CD4-positive, alpha-beta memory T cell (primary cell): ENCODE data around the gene GABARAPL2. TPM values are rescaled to one million over a fixed set of nuclear protein-coding genes. Genes with fewer than 3 reads are reported as not detected.

Experiments
- CTCF ChIA-PET: fragments of 350-600 bp; sonication (Branson Sonifier 250); formaldehyde crosslinking; loops from one replicate; lab custom pipeline; 2021; ENCODE audit warnings: inconsistent platforms; ENCODE audit not compliant: partially characterized antibody; lab: Charles Lee
- POLR2A ChIA-PET: fragments of 350-600 bp; sonication (Branson Sonifier 250); formaldehyde crosslinking; loops from one replicate; lab custom pipeline; 2021; ENCODE audit not compliant: partially characterized antibody; lab: Charles Lee
- DNase-seq, 5 donors: peaks; one replicate each; pipeline versions ENCODE4 v3.0.0 to v3.0.0-alpha.2; 2020 to 2022; ENCODE audit warnings: mixed read lengths in 1 of 5
- H3K27ac ChIP-seq: one replicate; pipeline ENCODE4 v1.7.0; 2013; ENCODE audit warnings: low read depth, low read length
- H3K27me3 ChIP-seq: 2 replicates; pipeline ENCODE4 v1.7.0; 2013; ENCODE audit warnings: mild to moderate bottlenecking, low read length, moderate library complexity; ENCODE audit not compliant: insufficient read depth
- H3K36me3 ChIP-seq: 2 replicates; pipeline ENCODE4 v1.7.0; 2013; ENCODE audit warnings: mild to moderate bottlenecking, low read length, moderate library complexity; ENCODE audit not compliant: insufficient read depth
- H3K4me1 ChIP-seq: 2 replicates; pipeline ENCODE4 v1.7.0; 2013; ENCODE audit warnings: mild to moderate bottlenecking, low read length, moderate library complexity; ENCODE audit not compliant: insufficient read depth
- H3K4me3 ChIP-seq, 2 donors: one replicate each; pipeline ENCODE4 v1.7.0; 2013; ENCODE audit warnings: low read length in 2 of 2, mild to moderate bottlenecking in 1 of 2
- H3K9me3 ChIP-seq, 2 donors: one replicate each; pipeline ENCODE4 v1.7.0; 2013; ENCODE audit warnings: low read length in 2 of 2, control low read depth in 1 of 2; ENCODE audit not compliant: control insufficient read depth in 1 of 2
- H3K27ac Mint-ChIP-seq, 7 donors: one replicate each; pipeline ENCODE4 v1.8.0; 2020 to 2021; ENCODE audit warnings: mixed read lengths in 7 of 7, mild to moderate bottlenecking in 6 of 7, inconsistent platforms in 3 of 7, moderate library complexity in 3 of 7
- H3K27me3 Mint-ChIP-seq, 2 donors: one replicate each; pipeline ENCODE4 v1.8.0; 2020 to 2021; ENCODE audit warnings: mixed read lengths in 2 of 2
- H3K36me3 Mint-ChIP-seq, 2 donors: one replicate each; pipeline ENCODE4 v1.8.0; 2020 to 2021; ENCODE audit warnings: mixed read lengths in 2 of 2, inconsistent platforms in 1 of 2, mild to moderate bottlenecking in 1 of 2
- H3K4me1 Mint-ChIP-seq, 4 donors: one replicate each; pipeline ENCODE4 v1.8.0; 2020 to 2021; ENCODE audit warnings: mixed read lengths in 4 of 4, mild to moderate bottlenecking in 1 of 4
- H3K4me3 Mint-ChIP-seq, 8 donors: one replicate each; pipeline ENCODE4 v1.8.0; 2020 to 2021; ENCODE audit warnings: mixed read lengths in 8 of 8, mild to moderate bottlenecking in 7 of 8, moderate library complexity in 6 of 8, inconsistent platforms in 3 of 8
- H3K9me3 Mint-ChIP-seq, 8 donors: one replicate each; pipeline ENCODE4 v1.8.0; 2020 to 2021; ENCODE audit warnings: mixed read lengths in 8 of 8, mild to moderate bottlenecking in 5 of 8, inconsistent platforms in 3 of 8, moderate library complexity in 1 of 8
- intact Hi-C: fragments of 100-400 bp; cut with micrococcal nuclease; formaldehyde crosslinking; loops from one replicate; pipeline ENCODE4 v1.15.1; 2023
- polyA plus RNA-seq, 2 donors: library from polyadenylated mRNA; unstranded; fragments of 300-500 nt; fragmentation: Illumina TruSeq; gene quantifications; one replicate each; pipeline ENCODE4 v1.2.3, GENCODE V29; 2021
- total RNA-seq, 2 experiments: library from RNA; stranded (reverse); gene quantifications; one replicate each; pipeline ENCODE4 v1.2.3, GENCODE V29; 2021

The GABARAPL2 gene
- total and polyA plus RNA-seq, 4 experiments from 2014 or later: 91.9 to 285 (median 189) TPM

DNA sequence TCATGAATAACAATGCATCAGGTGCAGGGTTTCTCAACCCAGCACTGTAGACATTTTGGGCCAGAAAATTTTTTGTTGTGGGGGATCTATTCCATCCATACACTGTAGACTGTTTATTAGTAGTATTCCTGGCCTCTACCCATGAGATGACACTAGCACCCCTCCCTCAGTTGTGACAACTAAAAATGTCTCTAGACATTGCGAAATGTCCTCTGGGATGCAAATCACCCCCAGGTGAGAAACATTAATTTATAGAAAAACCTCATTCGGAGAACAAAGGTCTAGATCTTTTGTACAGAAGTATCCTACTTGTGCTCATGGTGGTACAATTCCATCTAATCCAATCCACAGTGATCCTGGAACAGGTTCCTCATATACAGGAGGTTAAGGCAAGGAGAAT lies 52.6 kb downstream of the GABARAPL2 start:
- DNase-seq: no peak
- H3K4me1 Mint-ChIP-seq: peaks cover 42 to 81% (median 57%) of the 10 kb centered on the region in 4 donors
- no peak overlapping the region for H3K4me3 ChIP-seq
- H3K4me1 ChIP-seq: peaks cover 81% of the 10 kb centered on the region
- H3K36me3 Mint-ChIP-seq: peaks cover 30 to 50% of the 10 kb centered on the region in 2 donors
- H3K36me3 ChIP-seq: peaks cover 5% of the 10 kb centered on the region
- peak overlapping the region in 6 of 7 donors; percentile 38 to 87 (median 54) for H3K27ac Mint-ChIP-seq
- H3K27me3 Mint-ChIP-seq: peaks cover 0 to 3% of the 10 kb centered on the region in 2 donors
- CTCF ChIA-PET: interaction anchor here (1.3 to 3.3 kb wide), 9 partner anchors 12 to 147 kb away, joined by 3 to 12 read pairs (median 5); partner anchors contain the start of genes GABARAPL2, KARS1 and TERF2IP
- H3K9me3 Mint-ChIP-seq: peaks cover 0 to 4% (median 0%) of the 10 kb centered on the region in 8 donors
- no peaks in the 10 kb centered on the region for H3K27me3 ChIP-seq
- peak overlapping the region in 1 of 8 donors; percentile 38 for H3K4me3 Mint-ChIP-seq
- H3K27ac ChIP-seq: no peak overlapping the region
- POLR2A ChIA-PET: interaction anchor here (1.2 to 9.6 kb wide), 4 partner anchors 10 to 185 kb away, joined by 3 to 293 read pairs (median 37); partner anchors contain the start of genes CFDP1, GABARAPL2, KARS1 and TERF2IP
- intact Hi-C loops: no loop called here
- no peaks in the 10 kb centered on the region for H3K9me3 ChIP-seq

DNA sequence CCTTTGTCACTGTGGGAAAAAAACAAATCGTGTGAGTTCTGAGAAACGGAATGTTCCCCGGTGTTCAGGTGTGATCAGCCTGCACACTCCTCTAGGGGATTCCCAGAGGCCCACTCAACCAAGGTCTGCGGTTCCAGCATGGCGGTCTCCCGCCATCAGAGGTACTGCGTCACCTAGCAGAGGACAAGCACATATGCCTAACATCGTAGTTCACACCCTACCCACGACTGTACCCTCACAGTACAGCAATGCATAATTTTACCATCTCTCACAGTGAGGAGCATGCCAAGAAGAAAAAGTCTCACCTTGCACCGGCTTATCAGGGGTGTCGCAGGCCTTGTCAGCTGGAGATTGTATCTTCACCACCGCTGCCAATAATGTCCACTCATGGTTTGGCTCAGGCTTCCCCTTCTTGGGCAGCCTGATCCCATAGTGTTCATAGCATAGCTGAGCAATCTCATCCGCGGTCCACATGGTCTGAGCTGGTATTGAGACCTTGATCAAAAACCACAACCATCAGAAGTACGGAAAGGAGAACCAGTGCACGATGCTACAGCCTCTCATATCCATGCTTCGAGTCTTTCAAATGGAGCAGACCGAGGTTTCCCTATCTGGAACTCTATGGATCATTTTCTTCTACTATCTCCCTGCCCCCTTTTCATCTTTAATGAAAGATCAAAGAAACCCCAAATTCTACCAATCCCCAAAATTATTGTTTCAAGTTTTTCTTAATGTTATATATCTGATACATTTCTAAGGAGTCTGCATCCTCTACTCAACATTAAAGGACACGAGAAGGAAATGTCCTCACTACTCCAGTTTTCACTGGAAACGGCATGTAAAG lies 54.4 kb downstream of the GABARAPL2 start:
- CTCF ChIA-PET: interaction anchor here (0.6 to 3.3 kb wide), 16 partner anchors 9 to 156 kb away, joined by 3 to 19 read pairs (median 6); partner anchors contain the start of genes KARS1, TERF2IP, TMEM170A and TMEM231
- peak overlapping the region; percentile 90 to 99 (median 98) for H3K27ac Mint-ChIP-seq
- H3K4me3 ChIP-seq: peak overlapping the region in 1 of 2 donors; percentile 1
- H3K9me3 Mint-ChIP-seq: peaks cover 0 to 7% (median 0%) of the 10 kb centered on the region in 8 donors
- peaks cover 23 to 47% of the 10 kb centered on the region in 2 donors for H3K36me3 Mint-ChIP-seq
- H3K27ac ChIP-seq: peak overlapping the region; percentile 96
- H3K4me1 Mint-ChIP-seq: peaks cover 41 to 81% (median 53%) of the 10 kb centered on the region in 4 donors
- peak overlapping the region; percentile 0 to 98 (median 97) for H3K4me3 Mint-ChIP-seq
- no peaks in the 10 kb centered on the region for H3K27me3 ChIP-seq
- peaks cover 0 to 3% of the 10 kb centered on the region in 2 donors for H3K27me3 Mint-ChIP-seq
- POLR2A ChIA-PET: interaction anchor here (0.9 to 9.6 kb wide), 7 partner anchors 10 to 104 kb away, joined by 3 to 293 read pairs (median 8); partner anchors contain the start of genes GABARAPL2, KARS1 and TERF2IP
- peaks cover 70% of the 10 kb centered on the region for H3K4me1 ChIP-seq
- peaks cover 5% of the 10 kb centered on the region for H3K36me3 ChIP-seq
- intact Hi-C loops: loop anchor here (1.0 kb wide), 1 partner anchor 99 kb away; no protein-coding TSS in a partner anchor
- H3K9me3 ChIP-seq: no peaks in the 10 kb centered on the region
- DNase-seq: peak; percentile 59 to 88 (median 64)

DNA sequence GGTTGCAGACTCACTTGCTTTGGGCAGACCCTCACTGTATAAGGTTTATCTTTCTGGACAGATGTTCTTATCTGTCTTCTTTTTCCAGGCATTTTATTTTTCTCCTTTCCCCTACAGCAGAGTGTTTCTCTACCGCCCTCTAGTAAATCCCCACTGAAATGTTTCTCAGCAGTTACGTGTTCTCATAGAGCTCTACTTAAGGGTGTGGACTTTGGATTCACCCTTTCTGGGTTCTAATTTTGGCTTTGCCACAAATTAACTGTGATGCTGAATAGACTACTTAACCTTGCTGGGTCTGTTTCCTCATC lies 54.9 kb downstream of the GABARAPL2 start:
- DNase-seq: peak in 3 of 5 donors; percentile 19 to 43 (median 25)
- Histone ChIP-seq H3K36me3 (peaks cover 11% of the 10 kb centered on the region), H3K4me1 (peaks cover 64% of the 10 kb centered on the region), H3K4me3 (peak overlapping the region in 1 of 2 donors; percentile 1), H3K27me3 (no peaks in the 10 kb centered on the region), H3K27ac (peak overlapping the region; percentile 96), H3K9me3 (no peaks in the 10 kb centered on the region)
- Mint-ChIP-seq H3K36me3 (peaks cover 27 to 49% of the 10 kb centered on the region in 2 donors), H3K9me3 (peaks cover 0 to 7% (median 0%) of the 10 kb centered on the region in 8 donors), H3K27me3 (peaks cover 0 to 3% of the 10 kb centered on the region in 2 donors), H3K4me1 (peaks cover 42 to 81% (median 53%) of the 10 kb centered on the region in 4 donors), H3K27ac (peak overlapping the region in 6 of 7 donors; percentile 98 to 99 (median 98)), H3K4me3 (peak overlapping the region in 7 of 8 donors; percentile 11 to 98 (median 97))
- POLR2A ChIA-PET: interaction anchor here (0.9 to 9.6 kb wide), 8 partner anchors 9 to 104 kb away, joined by 3 to 293 read pairs (median 8); partner anchors contain the start of genes GABARAPL2, KARS1 and TERF2IP
- intact Hi-C loops: loop anchor here (1.0 kb wide), 1 partner anchor 100 kb away; no protein-coding TSS in a partner anchor
- CTCF ChIA-PET: interaction anchor here (0.6 to 2.8 kb wide), 18 partner anchors 10 to 157 kb away, joined by 3 to 31 read pairs (median 5); partner anchors contain the start of genes KARS1, TERF2IP, TMEM170A and TMEM231

DNA sequence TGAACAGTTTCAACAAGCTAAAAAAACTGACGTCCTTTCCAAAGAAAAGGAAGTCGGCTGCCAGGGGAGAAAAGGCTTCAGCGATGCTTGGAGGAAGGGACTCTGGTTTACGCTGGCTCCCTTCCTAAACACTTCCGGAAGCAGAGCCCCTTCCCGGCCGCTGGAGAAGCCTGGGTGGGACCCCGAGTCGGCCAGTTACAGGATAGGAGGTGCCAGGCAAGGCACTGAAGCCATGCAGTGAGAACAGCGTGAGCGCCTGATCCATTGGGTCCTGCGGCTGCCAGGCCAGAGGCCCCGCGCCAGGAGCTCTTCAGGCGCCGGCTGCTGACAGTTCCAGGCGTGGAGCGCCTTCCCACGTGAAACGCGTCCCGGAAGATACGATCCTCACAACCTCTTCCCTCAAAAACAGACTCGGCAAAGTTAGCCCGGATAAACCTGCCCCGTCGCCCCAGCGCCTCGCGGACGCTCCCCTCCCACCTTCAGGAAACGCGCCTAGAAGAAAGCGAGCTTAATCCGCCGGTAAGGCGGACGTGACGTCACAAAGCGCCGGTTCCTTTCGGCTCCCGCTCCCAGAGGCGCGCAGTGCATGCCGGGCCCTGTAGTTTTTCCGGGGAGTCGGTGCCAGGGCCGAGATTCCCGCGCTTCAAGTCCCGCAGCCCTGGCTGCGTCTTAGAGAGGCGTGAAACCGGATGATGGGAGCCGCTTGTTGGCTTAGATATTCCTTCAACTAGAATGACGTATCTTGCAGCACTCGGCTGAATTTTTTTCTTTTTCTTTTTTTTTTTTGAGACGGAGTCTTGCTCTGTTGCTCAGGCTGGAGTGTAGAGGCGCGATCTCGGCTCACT lies 56.8 kb downstream of the GABARAPL2 start, which contains the start of gene ADAT1:
Gene ADAT1 (minus strand): TSS at position 521 of the 845 bp plus-strand sequence. CDS start 2,482 bp downstream, outside the sequence.
- ChIA-PET POLR2A (interaction anchor here (0.8 to 9.6 kb wide), 20 partner anchors 8 to 1300 kb away, joined by 3 to 293 read pairs (median 4); partner anchors contain the start of genes CFDP1, GABARAPL2, KARS1 and RFWD3), CTCF (interaction anchor here (0.9 to 2.8 kb wide), 16 partner anchors 9 to 238 kb away, joined by 3 to 31 read pairs (median 5); partner anchors contain the start of genes KARS1 and TERF2IP)
- peak within 1 kb of the TSS; percentile 96 for H3K27ac ChIP-seq
- H3K36me3 ChIP-seq: peaks cover 14% of the 10 kb centered on the region
- H3K9me3 ChIP-seq: no peaks in the 10 kb centered on the region
- H3K4me1 ChIP-seq: peaks cover 59% of the 10 kb centered on the region
- peaks cover 0 to 3% of the 10 kb centered on the region in 2 donors for H3K27me3 Mint-ChIP-seq
- H3K27me3 ChIP-seq: no peaks in the 10 kb centered on the region
- H3K9me3 Mint-ChIP-seq: peaks cover 0 to 7% (median 0%) of the 10 kb centered on the region in 8 donors
- intact Hi-C loops: loop anchor here (1.0 to 2.0 kb wide), 9 partner anchors 24 to 1567 kb away; partner anchors contain the start of genes GABARAPL2, GLG1, KARS1 and PSMD7
- peaks cover 46 to 87% (median 58%) of the 10 kb centered on the region in 4 donors for H3K4me1 Mint-ChIP-seq
- peaks cover 39 to 54% of the 10 kb centered on the region in 2 donors for H3K36me3 Mint-ChIP-seq
- H3K4me3 Mint-ChIP-seq: peak within 1 kb of the TSS; percentile 90 to 98 (median 97)
- peak; percentile 95 to 99 (median 98) for DNase-seq
- H3K4me3 ChIP-seq: peak within 1 kb of the TSS; percentile 86 to 90
- H3K27ac Mint-ChIP-seq: peak within 1 kb of the TSS; percentile 97 to 99 (median 98)

DNA sequence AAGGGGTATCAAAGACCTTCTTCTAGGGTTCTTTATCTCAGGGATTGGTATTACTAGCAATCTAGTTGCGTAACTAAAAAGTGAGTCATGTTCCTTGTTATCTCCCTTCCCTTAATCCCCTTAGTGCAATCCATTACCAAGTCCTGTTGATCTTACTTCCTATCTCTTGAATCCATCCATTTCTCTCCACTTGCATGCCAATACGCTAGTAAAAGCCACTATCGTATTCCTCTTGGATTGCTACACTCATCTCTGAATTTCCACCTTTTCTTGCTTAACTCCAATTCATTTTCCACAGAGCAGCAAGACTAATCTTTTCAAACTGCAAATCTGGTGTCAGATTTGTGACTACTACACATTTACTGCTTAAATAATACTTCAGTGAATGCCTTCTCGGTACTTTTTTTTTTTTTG lies 58.7 kb downstream of the GABARAPL2 start:
- Histone ChIP-seq H3K36me3 (peaks cover 32% of the 10 kb centered on the region), H3K4me3 (no peak overlapping the region), H3K27ac (no peak overlapping the region), H3K27me3 (no peaks in the 10 kb centered on the region), H3K4me1 (peaks cover 59% of the 10 kb centered on the region), H3K9me3 (no peaks in the 10 kb centered on the region)
- ChIA-PET POLR2A (interaction anchor here (0.6 to 1.4 kb wide), 2 partner anchors 23 to 69 kb away, joined by 3 to 4 read pairs; partner anchors contain the start of genes KARS1, TERF2IP and TMEM231), CTCF (interaction anchor here (2.4 kb wide), 1 partner anchor 23 kb away, joined by 11 read pairs; the partner anchor contains the start of genes KARS1 and TERF2IP)
- Mint-ChIP-seq H3K27ac (peak overlapping the region; percentile 19 to 92 (median 81)), H3K36me3 (peaks cover 46 to 60% of the 10 kb centered on the region in 2 donors), H3K27me3 (peaks cover 0 to 3% of the 10 kb centered on the region in 2 donors), H3K4me1 (peaks cover 55 to 90% (median 64%) of the 10 kb centered on the region in 4 donors), H3K9me3 (peaks cover 0 to 7% (median 0%) of the 10 kb centered on the region in 8 donors), H3K4me3 (peak overlapping the region in 5 of 8 donors; percentile 35 to 70 (median 51))
- DNase-seq: no peak
- intact Hi-C loops: no loop called here
